Panc1 (cell line): ENCODE results near the gene NIPAL3.

ENCODE experiments used
- SIN3A ChIP-seq: IDR thresholded peaks from 2 replicates; pipeline ENCODE4 v1.6.1; 2012; ENCODE audit warnings: low read depth, mild to moderate bottlenecking, low read length, moderate library complexity, borderline replicate concordance; ENCODE audit not compliant: insufficient read depth
- TF ChIP-seq, protein P1 (sequence below): fragments of 450-650 bp; IDR thresholded peaks from 2 replicates; pipeline ENCODE4 v1.5.1; 2017; ENCODE audit warnings: mild to moderate bottlenecking

GRCh38 chr1:24386241-24386640 is 29.4 kb upstream of the NIPAL3 start:
- TF ChIP-seq, protein P1, sequence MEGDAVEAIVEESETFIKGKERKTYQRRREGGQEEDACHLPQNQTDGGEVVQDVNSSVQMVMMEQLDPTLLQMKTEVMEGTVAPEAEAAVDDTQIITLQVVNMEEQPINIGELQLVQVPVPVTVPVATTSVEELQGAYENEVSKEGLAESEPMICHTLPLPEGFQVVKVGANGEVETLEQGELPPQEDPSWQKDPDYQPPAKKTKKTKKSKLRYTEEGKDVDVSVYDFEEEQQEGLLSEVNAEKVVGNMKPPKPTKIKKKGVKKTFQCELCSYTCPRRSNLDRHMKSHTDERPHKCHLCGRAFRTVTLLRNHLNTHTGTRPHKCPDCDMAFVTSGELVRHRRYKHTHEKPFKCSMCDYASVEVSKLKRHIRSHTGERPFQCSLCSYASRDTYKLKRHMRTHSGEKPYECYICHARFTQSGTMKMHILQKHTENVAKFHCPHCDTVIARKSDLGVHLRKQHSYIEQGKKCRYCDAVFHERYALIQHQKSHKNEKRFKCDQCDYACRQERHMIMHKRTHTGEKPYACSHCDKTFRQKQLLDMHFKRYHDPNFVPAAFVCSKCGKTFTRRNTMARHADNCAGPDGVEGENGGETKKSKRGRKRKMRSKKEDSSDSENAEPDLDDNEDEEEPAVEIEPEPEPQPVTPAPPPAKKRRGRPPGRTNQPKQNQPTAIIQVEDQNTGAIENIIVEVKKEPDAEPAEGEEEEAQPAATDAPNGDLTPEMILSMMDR = no peak
- TF ChIP-seq SIN3A = no peak
